Stomach (tissue), 9 donors: ENCODE data around the gene PLEKHG5. TPM values are rescaled to one million over a fixed set of nuclear protein-coding genes. Genes with fewer than 3 reads are reported as not detected.

Source experiments
- DNase-seq, 2 donors: peaks; one replicate each; pipeline versions ENCODE4 v3.0.0 to v3.0.0-alpha.2; 2013 to 2019
- H3K27ac ChIP-seq, 5 donors: fragments of 200-600 bp in 4 of 5; sonication (generic) in 4 of 5; one replicate each; pipeline ENCODE4 v1.5.1; 2013 to 2019; ENCODE audit warnings: mild to moderate bottlenecking in 1 of 5, moderate library complexity in 1 of 5
- H3K27me3 ChIP-seq, 3 donors: fragments of 200-600 bp; sonication (generic); one replicate each; pipeline ENCODE4 v1.5.1; 2017 to 2019; ENCODE audit warnings: mixed run types in 1 of 3
- H3K36me3 ChIP-seq, 4 donors: fragments of 200-600 bp; sonication (generic); 1 replicate in 3 of 4; 2 replicates in 1 of 4; pipeline ENCODE4 v1.5.1; 2016 to 2019
- H3K4me1 ChIP-seq, 4 donors: fragments of 200-600 bp; sonication (generic); one replicate each; pipeline ENCODE4 v1.5.1; 2016 to 2019
- H3K4me3 ChIP-seq, 4 donors: fragments of 200-600 bp; sonication (generic) in 3 of 4; one replicate each; pipeline ENCODE4 v1.5.1; 2016 to 2019; ENCODE audit warnings: mild to moderate bottlenecking in 1 of 4
- H3K9me3 ChIP-seq, 4 donors: fragments of 200-600 bp; sonication (generic); one replicate each; pipeline ENCODE4 v1.5.1; 2016 to 2019
- EP300 ChIP-seq: sonication (generic); formaldehyde crosslinking; IDR thresholded peaks from one replicate; pipeline ENCODE4 v1.6.1; 2017; ENCODE audit warnings: antibody characterized with exemption
- POLR2A ChIP-seq, 4 donors: fragments of 450-650 bp; IDR thresholded peaks; one replicate each; pipeline ENCODE4 v1.6.1; 2016; ENCODE audit warnings: antibody characterized with exemption in 4 of 4, control low read depth in 2 of 4, mild to moderate bottlenecking in 1 of 4, moderate library complexity in 1 of 4
- POLR2AphosphoS5 ChIP-seq, 3 donors: sonication (generic); formaldehyde crosslinking; IDR thresholded peaks; one replicate each; pipeline ENCODE4 v1.6.1; 2016; ENCODE audit warnings: antibody characterized with exemption in 3 of 3
- WGBS, 5 donors: extraction: QIAGEN DNeasy Blood & Tissue Kit in 3 of 5; methylation state at CpG; one replicate each; pipeline versions ENCODE4 v1.1.5 to v1.1.7; 2013 to 2018; 5-methylcytosine and 5-hydroxymethylcytosine counted together
- intact Hi-C: fragments of 100-400 bp; cut with DNase I; formaldehyde crosslinking; loops from one replicate; pipeline ENCODE4 v1.15.1; 2023; ENCODE audit warnings: low total_unique reads
- polyA plus RNA-seq, 3 donors: library from polyadenylated mRNA; stranded (reverse); fragments of 200-250 nt; gene quantifications; one replicate each; pipeline ENCODE4 v1.2.3, GENCODE V29; 2013
- total RNA-seq, 5 donors: library from RNA; depleted of rRNA; stranded (reverse); fragments of >200 nt; gene quantifications; one replicate each; pipeline versions ENCODE4 v1.1.0 to v1.2.3, GENCODE V29; 2014 to 2016
- TF ChIP-seq, protein P1 (sequence below), 7 experiments: fragments of 450-650 bp in 4 of 7; fragments of 200-600 bp in 3 of 7; sonication (generic) in 3 of 7; IDR thresholded peaks; one replicate each; pipeline ENCODE4 v1.5.1; 2016 to 2019; ENCODE audit warnings: antibody characterized with exemption in 7 of 7, control low read depth in 2 of 7, mild to moderate bottlenecking in 1 of 7
- donor health status: healthy with polysubstance abuse.
- donor health status: Bipolar disorder and iron deficiency.
- donor health status: healthy.

The PLEKHG5 gene
- total and polyA plus RNA-seq, 8 donors, result 1.4 to 58.8 (median 7.4) TPM

DNA sequence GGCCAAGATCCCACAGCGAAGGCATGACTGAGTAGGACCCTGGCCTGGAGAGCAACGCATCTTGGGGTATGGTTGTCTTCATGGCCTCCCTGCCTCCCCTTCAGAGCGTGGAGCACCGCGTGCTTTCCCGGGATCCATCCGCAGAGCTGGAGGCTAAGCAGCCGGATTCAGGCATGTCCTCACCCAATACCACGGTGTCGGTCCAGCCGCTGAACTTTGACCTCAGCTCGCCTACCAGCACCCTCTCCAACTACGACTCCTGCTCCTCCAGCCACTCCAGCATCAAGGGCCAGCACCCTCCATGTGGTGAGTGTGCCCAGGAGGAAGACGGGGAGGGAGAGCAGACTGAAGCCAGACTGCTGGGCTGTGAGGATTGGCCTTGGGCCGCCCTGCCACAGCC lies 47.1 kb downstream of the PLEKHG5 start:
- H3K4me1 ChIP-seq, result peaks cover 24 to 42% (median 39%) of the 10 kb centered on the region in 4 donors
- TF ChIP-seq, protein P1, sequence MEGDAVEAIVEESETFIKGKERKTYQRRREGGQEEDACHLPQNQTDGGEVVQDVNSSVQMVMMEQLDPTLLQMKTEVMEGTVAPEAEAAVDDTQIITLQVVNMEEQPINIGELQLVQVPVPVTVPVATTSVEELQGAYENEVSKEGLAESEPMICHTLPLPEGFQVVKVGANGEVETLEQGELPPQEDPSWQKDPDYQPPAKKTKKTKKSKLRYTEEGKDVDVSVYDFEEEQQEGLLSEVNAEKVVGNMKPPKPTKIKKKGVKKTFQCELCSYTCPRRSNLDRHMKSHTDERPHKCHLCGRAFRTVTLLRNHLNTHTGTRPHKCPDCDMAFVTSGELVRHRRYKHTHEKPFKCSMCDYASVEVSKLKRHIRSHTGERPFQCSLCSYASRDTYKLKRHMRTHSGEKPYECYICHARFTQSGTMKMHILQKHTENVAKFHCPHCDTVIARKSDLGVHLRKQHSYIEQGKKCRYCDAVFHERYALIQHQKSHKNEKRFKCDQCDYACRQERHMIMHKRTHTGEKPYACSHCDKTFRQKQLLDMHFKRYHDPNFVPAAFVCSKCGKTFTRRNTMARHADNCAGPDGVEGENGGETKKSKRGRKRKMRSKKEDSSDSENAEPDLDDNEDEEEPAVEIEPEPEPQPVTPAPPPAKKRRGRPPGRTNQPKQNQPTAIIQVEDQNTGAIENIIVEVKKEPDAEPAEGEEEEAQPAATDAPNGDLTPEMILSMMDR (IDR thresholded peaks at IDR 0.05), result no peak
- TF ChIP-seq POLR2A (IDR thresholded peaks at IDR 0.05), result no peak
- no peak for TF ChIP-seq EP300
- 86 to 90% (median 87%) methylated on average over 14 to 15 of the region's 15 CpGs for WGBS, 5 donors
- H3K27ac ChIP-seq, result no peak overlapping the region
- no peak overlapping the region for H3K4me3 ChIP-seq
- peaks cover 13 to 89% (median 46%) of the 10 kb centered on the region in 3 donors for H3K27me3 ChIP-seq
- no peaks in the 10 kb centered on the region for H3K36me3 ChIP-seq
- no peak for DNase-seq
- intact Hi-C loops, result no loop called here
- no peaks in the 10 kb centered on the region for H3K9me3 ChIP-seq

DNA sequence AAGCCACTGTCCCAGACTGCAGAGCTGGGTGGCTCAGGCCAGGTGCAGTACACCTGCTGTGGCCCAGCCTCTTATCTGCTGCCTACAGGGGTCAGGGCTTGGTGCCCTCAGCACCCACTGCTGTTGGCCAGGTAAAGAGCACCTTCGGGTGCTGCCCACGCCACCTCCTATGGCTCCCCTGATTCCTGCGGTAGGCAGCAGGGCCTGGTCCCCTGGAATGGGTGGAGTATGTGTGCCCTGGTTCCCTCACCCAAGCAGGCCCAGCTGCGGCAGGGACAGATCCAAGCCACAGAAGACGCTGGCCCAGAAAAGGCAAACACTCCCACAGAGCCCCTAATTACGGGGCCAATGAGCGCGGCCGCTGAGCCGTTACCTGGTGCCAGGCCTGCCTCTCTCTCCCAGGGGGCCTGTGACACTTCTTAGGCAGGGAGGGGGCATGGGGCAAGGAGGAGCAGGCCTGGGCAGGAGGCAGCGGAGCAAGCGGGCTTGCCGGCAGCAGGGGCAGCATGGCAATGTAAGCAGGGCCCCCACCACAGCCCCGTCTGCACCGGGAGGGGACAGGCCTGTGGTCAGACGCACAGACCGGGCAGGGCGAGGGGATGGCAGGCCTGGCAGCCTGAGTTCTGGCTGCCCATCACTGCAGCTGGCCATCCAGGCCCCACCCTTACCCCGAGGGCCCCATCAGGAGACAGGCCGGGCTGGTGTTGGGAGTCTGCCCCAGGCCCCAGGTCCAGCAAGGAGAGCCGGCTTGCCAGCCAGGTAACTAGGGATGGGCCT lies 47.9 kb downstream of the PLEKHG5 start:
- Histone ChIP-seq H3K4me3 (no peak overlapping the region), H3K36me3 (no peaks in the 10 kb centered on the region), H3K9me3 (no peaks in the 10 kb centered on the region), H3K4me1 (peaks cover 17 to 33% (median 32%) of the 10 kb centered on the region in 4 donors), H3K27ac (no peak overlapping the region), H3K27me3 (peaks cover 13 to 89% (median 38%) of the 10 kb centered on the region in 3 donors)
- DNase-seq, result no peak
- TF ChIP-seq, protein P1 (IDR thresholded peaks at IDR 0.05), result no peak
- intact Hi-C loops, result no loop called here
- 71 to 82% (median 80%) methylated on average over 6 to 21 of the region's 21 CpGs for WGBS, 5 donors

DNA sequence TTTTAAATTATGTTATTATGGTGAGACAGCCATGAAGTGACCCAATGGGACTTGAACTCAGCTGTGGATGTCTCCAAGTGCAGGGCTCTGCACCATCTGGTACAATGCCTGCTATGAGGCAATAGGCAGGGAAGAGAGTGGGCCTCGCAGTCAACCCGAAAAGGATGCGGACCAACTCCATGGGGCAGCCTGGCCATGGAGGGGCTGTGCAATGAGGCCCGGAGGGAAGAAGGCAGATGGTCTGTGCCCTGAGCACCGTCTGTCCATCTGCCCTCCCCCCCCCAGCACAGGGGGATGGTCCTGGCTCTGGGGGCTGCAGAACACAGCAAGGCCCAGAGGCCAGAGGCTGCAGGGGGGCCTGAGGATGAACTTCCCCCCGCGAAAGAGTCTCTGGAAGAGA lies 49.9 kb downstream of the PLEKHG5 start:
- Histone ChIP-seq H3K4me3 (no peak overlapping the region), H3K9me3 (no peaks in the 10 kb centered on the region), H3K27ac (no peak overlapping the region), H3K4me1 (peaks cover 0 to 14% (median 13%) of the 10 kb centered on the region in 4 donors), H3K27me3 (peaks cover 0 to 89% (median 29%) of the 10 kb centered on the region in 3 donors), H3K36me3 (no peaks in the 10 kb centered on the region)
- TF ChIP-seq POLR2AphosphoS5 (IDR thresholded peaks at IDR 0.05) (no peak), EP300 (no peak), POLR2A (IDR thresholded peaks at IDR 0.05) (no peak)
- TF ChIP-seq, protein P1 (IDR thresholded peaks at IDR 0.05), result no peak
- intact Hi-C loops, result no loop called here
- 72 to 95% (median 85%) methylated on average over 5 to 7 of the region's 7 CpGs for WGBS, 5 donors
- no peak for DNase-seq

GRCh38 chr1:6440198-6441126 lies 51.0 kb downstream of the PLEKHG5 start:
- Histone ChIP-seq H3K27me3 (peaks cover 0 to 89% (median 24%) of the 10 kb centered on the region in 3 donors), H3K9me3 (no peaks in the 10 kb centered on the region), H3K27ac (no peak overlapping the region), H3K36me3 (no peaks in the 10 kb centered on the region), H3K4me1 (peaks cover 0 to 13% (median 12%) of the 10 kb centered on the region in 4 donors), H3K4me3 (peak overlapping the region; percentile 14 to 44 (median 25))
- intact Hi-C loops, result no loop called here
- 8 to 13% (median 9%) methylated on average over 14 to 99 of the region's 101 CpGs for WGBS, 5 donors
- peak; percentile 78 to 84 for DNase-seq
- TF ChIP-seq POLR2AphosphoS5 (IDR thresholded peaks at IDR 0.05) (no peak), POLR2A (IDR thresholded peaks at IDR 0.05) (no peak), EP300 (no peak)
- TF ChIP-seq, protein P1 (IDR thresholded peaks at IDR 0.05), result peak in 1 of 7 experiments; percentile 40
